ENCODE results near the gene KRTAP10-2. TPM values are rescaled to one million over a fixed set of nuclear protein-coding genes. Genes with fewer than 3 reads are reported as not detected.

Gene KRTAP10-2
- total and polyA plus RNA-seq, 3 donors from 2014 or later = not detected

GRCh38 chr21:44502171-44502958, 48.9 kb downstream of the KRTAP10-2 start:
- Histone ChIP-seq H3K9me3 (no peaks in the 10 kb centered on the region), H3K27me3 (no peaks in the 10 kb centered on the region), H3K4me3 (no peak overlapping the region), H3K36me3 (ENCODE audit: low read depth, missing control alignments) (no peaks in the 10 kb centered on the region), H3K27ac (no peak overlapping the region), H3K4me1 (no peaks in the 10 kb centered on the region)
- no peak for DNase-seq
- 81 to 86% methylated on average over 13 to 27 of the region's 27 CpGs for WGBS, 2 donors
- intact Hi-C loops (cut with DNase I; ENCODE audit: low total_unique reads) = no loop called here
- TF ChIP-seq CTCF (IDR thresholded peaks at IDR 0.05) (no peak), POLR2A (IDR thresholded peaks at IDR 0.05) (no peak)

Other genes starting within 250 kb of the KRTAP10-2 start
- 10 to 100 TPM; 71.7 to 81.6 TPM for gene CFAP410, start 212.1 kb downstream of the KRTAP10-2 start, total RNA-seq
- gene CFAP410, start 212.1 kb downstream of the KRTAP10-2 start, polyA plus RNA-seq (ENCODE audit: insufficient read depth, low read depth, low replicate concordance) = 40.8 TPM
- 1 to 10 TPM; 3.0 to 3.9 TPM for gene TRPM2, start 197.9 kb downstream of the KRTAP10-2 start, total RNA-seq
- gene TRPM2, start 197.9 kb downstream of the KRTAP10-2 start, polyA plus RNA-seq (ENCODE audit: insufficient read depth, low read depth, low replicate concordance) = 4.9 TPM
- gene LRRC3, start 96.0 kb downstream of the KRTAP10-2 start, total RNA-seq = 10 to 100 TPM in 1 of 2 donors, 1 to 10 TPM in 1; 8.3 to 11.8 TPM
- gene LRRC3, start 96.0 kb downstream of the KRTAP10-2 start, polyA plus RNA-seq (ENCODE audit: insufficient read depth, low read depth, low replicate concordance) = 4.9 TPM
- not detected for gene KRTAP10-1, start 11.3 kb downstream of the KRTAP10-2 start, total RNA-seq
- gene KRTAP10-1, start 11.3 kb downstream of the KRTAP10-2 start, polyA plus RNA-seq (ENCODE audit: insufficient read depth, low read depth, low replicate concordance) = not detected
- not detected for gene KRTAP10-3, start 7.3 kb upstream of the KRTAP10-2 start, total RNA-seq
- not detected for gene KRTAP10-3, start 7.3 kb upstream of the KRTAP10-2 start, polyA plus RNA-seq (ENCODE audit: insufficient read depth, low read depth, low replicate concordance)
- under 1 TPM in 1 of 2 donors, not detected in 1; 0.24 TPM for gene KRTAP10-4, start 22.2 kb upstream of the KRTAP10-2 start, total RNA-seq
- not detected for gene KRTAP10-4, start 22.2 kb upstream of the KRTAP10-2 start, polyA plus RNA-seq (ENCODE audit: insufficient read depth, low read depth, low replicate concordance)
- gene KRTAP10-5, start 29.1 kb upstream of the KRTAP10-2 start, total RNA-seq = not detected
- gene KRTAP10-5, start 29.1 kb upstream of the KRTAP10-2 start, polyA plus RNA-seq (ENCODE audit: insufficient read depth, low read depth, low replicate concordance) = not detected
- gene KRTAP10-6, start 41.0 kb upstream of the KRTAP10-2 start, total RNA-seq = not detected
- gene KRTAP10-6, start 41.0 kb upstream of the KRTAP10-2 start, polyA plus RNA-seq (ENCODE audit: insufficient read depth, low read depth, low replicate concordance) = not detected
- under 1 TPM in 1 of 2 donors, not detected in 1; 0.31 TPM for gene KRTAP10-7, start 49.1 kb upstream of the KRTAP10-2 start, total RNA-seq
- gene KRTAP10-7, start 49.1 kb upstream of the KRTAP10-2 start, polyA plus RNA-seq (ENCODE audit: insufficient read depth, low read depth, low replicate concordance) = not detected
- not detected for gene KRTAP10-8, start 60.6 kb upstream of the KRTAP10-2 start, total RNA-seq
- gene KRTAP10-8, start 60.6 kb upstream of the KRTAP10-2 start, polyA plus RNA-seq (ENCODE audit: insufficient read depth, low read depth, low replicate concordance) = not detected
- not detected for gene KRTAP10-9, start 75.6 kb upstream of the KRTAP10-2 start, total RNA-seq
- gene KRTAP10-9, start 75.6 kb upstream of the KRTAP10-2 start, polyA plus RNA-seq (ENCODE audit: insufficient read depth, low read depth, low replicate concordance) = not detected
- gene KRTAP10-10, start 85.9 kb upstream of the KRTAP10-2 start, total RNA-seq = not detected
- gene KRTAP10-10, start 85.9 kb upstream of the KRTAP10-2 start, polyA plus RNA-seq (ENCODE audit: insufficient read depth, low read depth, low replicate concordance) = not detected
- gene KRTAP10-11, start 94.9 kb upstream of the KRTAP10-2 start, total RNA-seq = under 1 TPM in 1 of 2 donors, not detected in 1; 0.37 TPM
- gene KRTAP10-11, start 94.9 kb upstream of the KRTAP10-2 start, polyA plus RNA-seq (ENCODE audit: insufficient read depth, low read depth, low replicate concordance) = not detected
- not detected for gene KRTAP12-4, start 103.2 kb upstream of the KRTAP10-2 start, total RNA-seq
- not detected for gene KRTAP12-4, start 103.2 kb upstream of the KRTAP10-2 start, polyA plus RNA-seq (ENCODE audit: insufficient read depth, low read depth, low replicate concordance)
- not detected for gene KRTAP12-3, start 106.4 kb upstream of the KRTAP10-2 start, total RNA-seq
- not detected for gene KRTAP12-3, start 106.4 kb upstream of the KRTAP10-2 start, polyA plus RNA-seq (ENCODE audit: insufficient read depth, low read depth, low replicate concordance)
- gene KRTAP12-2, start 115.4 kb upstream of the KRTAP10-2 start, total RNA-seq = under 1 TPM in 1 of 2 donors, not detected in 1; 0.79 TPM
- gene KRTAP12-2, start 115.4 kb upstream of the KRTAP10-2 start, polyA plus RNA-seq (ENCODE audit: insufficient read depth, low read depth, low replicate concordance) = not detected
- gene KRTAP12-1, start 130.7 kb upstream of the KRTAP10-2 start, total RNA-seq = not detected
- gene KRTAP12-1, start 130.7 kb upstream of the KRTAP10-2 start, polyA plus RNA-seq (ENCODE audit: insufficient read depth, low read depth, low replicate concordance) = not detected
- gene KRTAP10-12, start 145.7 kb upstream of the KRTAP10-2 start, total RNA-seq = not detected
- gene KRTAP10-12, start 145.7 kb upstream of the KRTAP10-2 start, polyA plus RNA-seq (ENCODE audit: insufficient read depth, low read depth, low replicate concordance) = not detected
- under 1 TPM; 0.55 to 0.62 TPM for gene TSPEAR, start 160.1 kb upstream of the KRTAP10-2 start, total RNA-seq
- gene TSPEAR, start 160.1 kb upstream of the KRTAP10-2 start, polyA plus RNA-seq (ENCODE audit: insufficient read depth, low read depth, low replicate concordance) = 0.53 TPM